Mesenchymal stem cell (in vitro differentiated cells and primary cell): ENCODE data around the gene ACMSD.
"Not testable (repeated sequence)": the region's sequence is repeated elsewhere in the genome, so short reads cannot be mapped to it uniquely, and the experiment has no call there.

Source experiments
- DNase-seq: peaks from one replicate; pipeline ENCODE4 v3.0.0-alpha.2; 2013
- H2AFZ ChIP-seq: one replicate; pipeline ENCODE4 v1.6.1; 2013; ENCODE audit warnings: low read depth, mild to moderate bottlenecking, control low read depth, inconsistent platforms, low read length, moderate library complexity
- H2AK5ac ChIP-seq: 2 replicates; pipeline ENCODE4 v1.6.1; 2013; ENCODE audit warnings: low read length, moderate library complexity, mild to moderate bottlenecking, inconsistent platforms; ENCODE audit not compliant: severe bottlenecking
- H2BK120ac ChIP-seq: one replicate; pipeline ENCODE4 v1.6.1; 2013; ENCODE audit warnings: low read depth, mild to moderate bottlenecking, inconsistent platforms, low read length, moderate library complexity
- H2BK12ac ChIP-seq, 2 experiments: one replicate each; pipeline ENCODE4 v1.6.1; 2013; ENCODE audit warnings: inconsistent platforms in 2 of 2, low read length in 2 of 2, mild to moderate bottlenecking in 2 of 2, moderate library complexity in 2 of 2, control low read depth in 1 of 2
- H2BK15ac ChIP-seq: one replicate; pipeline ENCODE4 v1.6.1; 2013; ENCODE audit warnings: mild to moderate bottlenecking, low read depth, inconsistent platforms; ENCODE audit not compliant: poor library complexity, severe bottlenecking
- H2BK5ac ChIP-seq: 2 replicates; pipeline ENCODE4 v1.6.1; 2013; ENCODE audit warnings: low read depth, mild to moderate bottlenecking, low read length, control low read depth, inconsistent platforms; ENCODE audit not compliant: poor library complexity, severe bottlenecking
- H3K14ac ChIP-seq, 2 experiments: one replicate each; pipeline ENCODE4 v1.6.1; 2013; ENCODE audit warnings: inconsistent platforms in 2 of 2, low read length in 2 of 2, control low read depth in 1 of 2, mild to moderate bottlenecking in 1 of 2, moderate library complexity in 1 of 2
- H3K18ac ChIP-seq, 2 experiments: one replicate each; pipeline ENCODE4 v1.6.1; 2013; ENCODE audit warnings: inconsistent platforms in 2 of 2, low read length in 2 of 2, control low read depth in 1 of 2, low read depth in 1 of 2, mild to moderate bottlenecking in 1 of 2
- H3K23ac ChIP-seq, 2 experiments: one replicate each; pipeline ENCODE4 v1.6.1; 2013; ENCODE audit warnings: inconsistent platforms in 2 of 2, low read length in 2 of 2, mild to moderate bottlenecking in 2 of 2, moderate library complexity in 2 of 2, control low read depth in 1 of 2
- H3K27ac ChIP-seq: 2 replicates; pipeline ENCODE4 v1.5.1; 2013; ENCODE audit warnings: mild to moderate bottlenecking, moderate library complexity, low read length, control low read depth, inconsistent platforms; ENCODE audit not compliant: poor library complexity, severe bottlenecking
- H3K27me3 ChIP-seq, 2 experiments: 2 replicates each; pipeline versions ENCODE4 v1.6.1 to v1.7.0; 2013; ENCODE audit warnings: low read length in 2 of 2, mild to moderate bottlenecking in 2 of 2, moderate library complexity in 2 of 2, control low read depth in 1 of 2, inconsistent platforms in 1 of 2; ENCODE audit not compliant: control insufficient read depth in 1 of 2, insufficient read depth in 1 of 2
- H3K36me3 ChIP-seq, 2 experiments: 2 replicates each; pipeline versions ENCODE4 v1.6.1 to v1.7.0; 2013; ENCODE audit warnings: low read length in 2 of 2, control low read depth in 1 of 2, inconsistent platforms in 1 of 2, low read depth in 1 of 2, mild to moderate bottlenecking in 1 of 2; ENCODE audit not compliant: insufficient read depth in 2 of 2, control insufficient read depth in 1 of 2
- H3K4ac ChIP-seq, 2 experiments: one replicate each; pipeline ENCODE4 v1.6.1; 2013; ENCODE audit warnings: inconsistent platforms in 2 of 2, low read length in 2 of 2, mild to moderate bottlenecking in 2 of 2, moderate library complexity in 2 of 2, control low read depth in 1 of 2, low read depth in 1 of 2
- H3K4me1 ChIP-seq: 2 replicates; pipeline ENCODE4 v1.6.1; 2013; ENCODE audit warnings: low read depth, low read length, control low read depth; ENCODE audit not compliant: control insufficient read depth, insufficient read depth
- H3K4me2 ChIP-seq: 2 replicates; pipeline ENCODE4 v1.6.1; 2013; ENCODE audit warnings: low read length, mild to moderate bottlenecking, inconsistent platforms; ENCODE audit not compliant: poor library complexity, severe bottlenecking
- H3K4me3 ChIP-seq, 2 experiments: 2 replicates each; pipeline versions ENCODE4 v1.5.1 to v1.7.0; 2013; ENCODE audit warnings: low read length in 2 of 2, mild to moderate bottlenecking in 2 of 2, control low read depth in 1 of 2, low read depth in 1 of 2; ENCODE audit not compliant: insufficient read depth in 1 of 2
- H3K79me1 ChIP-seq: replicated peaks from 2 replicates; pipeline ENCODE4 v1.6.1; 2013; ENCODE audit warnings: mild to moderate bottlenecking, control low read depth, low read length, inconsistent platforms; ENCODE audit not compliant: poor library complexity, severe bottlenecking
- H3K9ac ChIP-seq: 2 replicates; pipeline ENCODE4 v1.7.0; 2013; ENCODE audit warnings: mild to moderate bottlenecking, low read length, moderate library complexity
- H3K9me3 ChIP-seq: 2 replicates; pipeline ENCODE4 v1.7.0; 2013; ENCODE audit warnings: mild to moderate bottlenecking, low read length; ENCODE audit not compliant: control insufficient read depth
- H4K8ac ChIP-seq: one replicate; pipeline ENCODE4 v1.6.1; 2013; ENCODE audit warnings: inconsistent platforms, mild to moderate bottlenecking, low read length, moderate library complexity
- H4K91ac ChIP-seq: one replicate; pipeline ENCODE4 v1.6.1; 2013; ENCODE audit warnings: mild to moderate bottlenecking, low read length, inconsistent platforms
- WGBS: methylation state at CpG from one replicate; pipeline ENCODE4 v1.1.7; 2013; ENCODE audit warnings: mixed read lengths; 5-methylcytosine and 5-hydroxymethylcytosine counted together

The ACMSD gene

GRCh38 chr2:134905168-134905567 is 66.8 kb downstream of the ACMSD start:
- no peak overlapping the region for H3K14ac ChIP-seq
- H4K91ac ChIP-seq, result no peak overlapping the region
- WGBS, result 100% methylated on average over 2 of the region's 2 CpGs

GRCh38 chr2:134906726-134907125 is 68.3 kb downstream of the ACMSD start:
- Histone ChIP-seq H3K4ac (no peak overlapping the region), H3K79me1 (peaks cover 1% of the 10 kb centered on the region), H3K9ac (no peak overlapping the region), H2AFZ (no peak overlapping the region), H3K14ac (no peak overlapping the region), H2BK15ac (no peak overlapping the region), H2BK12ac (no peak overlapping the region), H2AK5ac (no peak overlapping the region), H3K4me1 (no peaks in the 10 kb centered on the region), H2BK5ac (no peak overlapping the region), H2BK120ac (no peak overlapping the region), H3K27me3 (no peaks in the 10 kb centered on the region), H3K4me3 (no peak overlapping the region), H3K27ac (no peak overlapping the region), H3K36me3 (no peaks in the 10 kb centered on the region), H3K9me3 (no peaks in the 10 kb centered on the region), H4K8ac (no peak overlapping the region), H3K4me2 (no peak overlapping the region), H3K18ac (no peak overlapping the region), H3K23ac (no peak overlapping the region), H4K91ac (no peak overlapping the region)
- no peak for DNase-seq
- WGBS, result 63% methylated on average over 2 of the region's 2 CpGs

More at GRCh38 chr2:134905168-134905567, 66.8 kb downstream of the ACMSD start:
- Histone ChIP-seq H4K8ac (no peak overlapping the region), H3K9ac (no peak overlapping the region), H2BK12ac (no peak overlapping the region), H2BK120ac (no peak overlapping the region), H2BK15ac (no peak overlapping the region), H3K27me3 (no peaks in the 10 kb centered on the region), H3K4me3 (no peak overlapping the region), H3K36me3 (no peaks in the 10 kb centered on the region), H2AFZ (no peak overlapping the region), H3K4ac (no peak overlapping the region), H3K4me2 (no peak overlapping the region), H2AK5ac (no peak overlapping the region), H3K27ac (no peak overlapping the region), H3K23ac (no peak overlapping the region), H2BK5ac (no peak overlapping the region), H3K79me1 (peaks cover 1% of the 10 kb centered on the region), H3K4me1 (no peaks in the 10 kb centered on the region), H3K18ac (no peak overlapping the region), H3K9me3 (no peaks in the 10 kb centered on the region)
- DNase-seq, result no peak

- H2BK12ac ChIP-seq, H2AFZ ChIP-seq, H4K91ac ChIP-seq, H3K4me3 ChIP-seq, H3K4me1 ChIP-seq, H3K9ac ChIP-seq, H2BK5ac ChIP-seq, H3K9me3 ChIP-seq, H3K27me3 ChIP-seq, H2BK120ac ChIP-seq, H3K14ac ChIP-seq, H3K18ac ChIP-seq, H3K4me2 ChIP-seq, H3K79me1 ChIP-seq, H4K8ac ChIP-seq, H3K36me3 ChIP-seq, DNase-seq, H3K4ac ChIP-seq, H3K27ac ChIP-seq, H2AK5ac ChIP-seq, H2BK15ac ChIP-seq, H3K23ac ChIP-seq: not testable (repeated sequence)
- WGBS, result 55% methylated on average over 1 of the region's 1 CpG
These were observed 69.2 kb downstream of the ACMSD start for GRCh38 chr2:134907441-134908116.

- no peak overlapping the region for H3K18ac ChIP-seq
- H3K36me3 ChIP-seq, result no peaks in the 10 kb centered on the region
- no peak overlapping the region for H4K8ac ChIP-seq
- no peaks in the 10 kb centered on the region for H3K9me3 ChIP-seq
- no peak overlapping the region for H3K4me3 ChIP-seq
- H2BK120ac ChIP-seq, result no peak overlapping the region
- H3K4me2 ChIP-seq, result no peak overlapping the region
- peaks cover 1% of the 10 kb centered on the region for H3K79me1 ChIP-seq
- no peak overlapping the region for H3K14ac ChIP-seq
- H4K91ac ChIP-seq, result no peak overlapping the region
- no peak overlapping the region for H2BK15ac ChIP-seq
- no peak for DNase-seq
- no peak overlapping the region for H2AFZ ChIP-seq
- H3K27ac ChIP-seq, result no peak overlapping the region
- H2BK5ac ChIP-seq, result no peak overlapping the region
- no peak overlapping the region for H3K9ac ChIP-seq
- H3K27me3 ChIP-seq, result no peaks in the 10 kb centered on the region
- no peak overlapping the region for H2BK12ac ChIP-seq
- H2AK5ac ChIP-seq, result no peak overlapping the region
- no peak overlapping the region for H3K23ac ChIP-seq
- no peak overlapping the region for H3K4ac ChIP-seq
- no peaks in the 10 kb centered on the region for H3K4me1 ChIP-seq
- no CpG with 5 or more reads among the region's 2 CpGs for whole genome bisulfite sequencing
These were observed 72.5 kb downstream of the ACMSD start for GRCh38 chr2:134910763-134911399.
